A549 (cell line): ENCODE data around the gene MYO15B.

Experiments
- BHLHE40 ChIP-seq: IDR thresholded peaks from 2 replicates; pipeline ENCODE4 v1.6.1; 2012; ENCODE audit warnings: low read depth, low read length, inconsistent platforms
- CBX8 ChIP-seq: fragments of 200-600 bp; sonication (generic); IDR thresholded peaks from 2 replicates; pipeline ENCODE4 v1.6.1; 2016
- CEBPB ChIP-seq, 2 experiments: fragments of >200 bp in 1 of 2; sonication (Bioruptor Twin) in 1 of 2; formaldehyde crosslinking in 1 of 2; IDR thresholded peaks; 2 replicates each; pipeline ENCODE4 v1.6.1; 2012 to 2016
- CHD2 ChIP-seq: fragments of 150-350 bp; IDR thresholded peaks from 2 replicates; pipeline ENCODE4 v1.6.1; 2014; ENCODE audit warnings: low read length; ENCODE audit not compliant: partially characterized antibody
- ELK1 ChIP-seq: fragments of 150-350 bp; IDR thresholded peaks from 2 replicates; pipeline ENCODE4 v1.6.1; 2014; ENCODE audit warnings: low read depth, mild to moderate bottlenecking, low read length
- EP300 ChIP-seq, 2 experiments: fragments of >200 bp; sonication (Bioruptor Twin); formaldehyde crosslinking; IDR thresholded peaks; 2 replicates in 1 of 2; 3 replicates in 1 of 2; pipeline ENCODE4 v1.6.1; 2016 to 2017
- HEYL ChIP-seq: fragments of 250-450 bp; sonication (Bioruptor Pico); IDR thresholded peaks from 2 replicates; pipeline ENCODE4 v1.8.0; 2021; ENCODE audit warnings: mild to moderate bottlenecking, moderate library complexity
- KDM1A ChIP-seq: fragments of 200-600 bp; sonication (generic); IDR thresholded peaks from 2 replicates; pipeline ENCODE4 v1.6.1; 2016; ENCODE audit warnings: low read depth, mild to moderate bottlenecking
- KDM5A ChIP-seq: fragments of 200-600 bp; sonication (generic); IDR thresholded peaks from 2 replicates; pipeline ENCODE4 v1.6.1; 2016; ENCODE audit warnings: antibody characterized with exemption, mild to moderate bottlenecking
- NR3C1 ChIP-seq: fragments of >200 bp; sonication (Bioruptor Twin); formaldehyde crosslinking; IDR thresholded peaks from 3 replicates; pipeline ENCODE4 v1.6.1; 2017
- PBX3 ChIP-seq: IDR thresholded peaks from 2 replicates; pipeline ENCODE4 v1.6.1; 2012
- RAD21 ChIP-seq, 2 experiments: fragments of >200 bp in 1 of 2; sonication (Bioruptor Twin) in 1 of 2; formaldehyde crosslinking in 1 of 2; IDR thresholded peaks in 1 of 2; conservative IDR thresholded peaks in 1 of 2; 2 replicates in 1 of 2; 3 replicates in 1 of 2; pipeline ENCODE4 v1.6.1; 2012 to 2018; ENCODE audit warnings: inconsistent platforms in 1 of 2
- TF ChIP-seq, protein P1 (sequence below): fragments of >200 bp; sonication (Bioruptor Twin); formaldehyde crosslinking; IDR thresholded peaks from 3 replicates; pipeline ENCODE4 v1.5.1; 2016

GRCh38 chr17:75654176-75654575 lies 66.6 kb downstream of the MYO15B start:
- TF ChIP-seq ELK1 (no peak), CBX8 (no peak), CHD2 (no peak), CEBPB (IDR thresholded peaks at IDR 0.05) (no peak), HEYL (no peak), EP300 (IDR thresholded peaks at IDR 0.05) (no peak), NR3C1 (no peak), BHLHE40 (no peak), PBX3 (no peak), KDM1A (no peak), RAD21 (conservative IDR thresholded peaks at IDR 0.05 in 1 of 2, IDR thresholded peaks at IDR 0.05 in 1 of 2) (peak; percentile 40 to 66; a peak in 4 of 5 replicates), KDM5A (no peak)
- TF ChIP-seq, protein P1, sequence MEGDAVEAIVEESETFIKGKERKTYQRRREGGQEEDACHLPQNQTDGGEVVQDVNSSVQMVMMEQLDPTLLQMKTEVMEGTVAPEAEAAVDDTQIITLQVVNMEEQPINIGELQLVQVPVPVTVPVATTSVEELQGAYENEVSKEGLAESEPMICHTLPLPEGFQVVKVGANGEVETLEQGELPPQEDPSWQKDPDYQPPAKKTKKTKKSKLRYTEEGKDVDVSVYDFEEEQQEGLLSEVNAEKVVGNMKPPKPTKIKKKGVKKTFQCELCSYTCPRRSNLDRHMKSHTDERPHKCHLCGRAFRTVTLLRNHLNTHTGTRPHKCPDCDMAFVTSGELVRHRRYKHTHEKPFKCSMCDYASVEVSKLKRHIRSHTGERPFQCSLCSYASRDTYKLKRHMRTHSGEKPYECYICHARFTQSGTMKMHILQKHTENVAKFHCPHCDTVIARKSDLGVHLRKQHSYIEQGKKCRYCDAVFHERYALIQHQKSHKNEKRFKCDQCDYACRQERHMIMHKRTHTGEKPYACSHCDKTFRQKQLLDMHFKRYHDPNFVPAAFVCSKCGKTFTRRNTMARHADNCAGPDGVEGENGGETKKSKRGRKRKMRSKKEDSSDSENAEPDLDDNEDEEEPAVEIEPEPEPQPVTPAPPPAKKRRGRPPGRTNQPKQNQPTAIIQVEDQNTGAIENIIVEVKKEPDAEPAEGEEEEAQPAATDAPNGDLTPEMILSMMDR, result peak; percentile 52
